SK-N-SH (cell line): ENCODE measurements around the gene ARHGEF28. TPM values are rescaled to one million over a fixed set of nuclear protein-coding genes. Genes with fewer than 3 reads are reported as not detected.

Source experiments
- CTCF ChIA-PET: fragments of 300-600, 350-600 bp; formaldehyde crosslinking; extraction: SDS; loops from one replicate; lab custom pipeline; 2021; lab: Yijun Ruan, JAX
- POLR2A ChIA-PET: fragments of 350-600 bp; sonication (Branson Sonifier 250); formaldehyde crosslinking; extraction: SDS; loops from one replicate; lab custom pipeline; 2020; ENCODE audit warnings: antibody characterized with exemption, inconsistent platforms; lab: Yijun Ruan, JAX
- DNase-seq: peaks from one replicate; pipeline ENCODE4 v3.0.0; 2012
- H2AFZ ChIP-seq: fragments of 200-600 bp; sonication (generic); 2 replicates; pipeline ENCODE4 v1.8.1; 2016; ENCODE audit warnings: antibody characterized with exemption, mild to moderate bottlenecking, low read depth
- H3F3A ChIP-seq: fragments of 200-600 bp; sonication (generic); replicated peaks from 2 replicates; pipeline ENCODE3; 2016; ENCODE audit warnings: antibody characterized with exemption, mild to moderate bottlenecking; ENCODE audit not compliant: insufficient read depth
- H3K27ac ChIP-seq, 2 experiments: fragments of 200-500 bp in 1 of 2; fragments of 200-600 bp in 1 of 2; sonication (Bioruptor generic) in 1 of 2; sonication (generic), shearing (Covaris generic) in 1 of 2; 2 replicates each; pipeline versions ENCODE4 v1.5.1 to v1.6.1; 2014 to 2016; ENCODE audit warnings: low read depth in 2 of 2, inconsistent platforms in 1 of 2, low read length in 1 of 2, mild to moderate bottlenecking in 1 of 2, mixed read lengths in 1 of 2
- H3K27me3 ChIP-seq: fragments of 200-600 bp; sonication (generic), shearing (Covaris generic); 2 replicates; pipeline ENCODE4 v1.6.1; 2016; ENCODE audit warnings: mixed run types; ENCODE audit not compliant: insufficient read depth
- H3K36me3 ChIP-seq, 2 experiments: fragments of 200-500 bp in 1 of 2; fragments of 200-600 bp in 1 of 2; sonication (Bioruptor generic) in 1 of 2; sonication (generic) in 1 of 2; replicated peaks in 1 of 2; 2 replicates each; pipeline versions ENCODE3 to v1.5.1; 2014 to 2016; ENCODE audit warnings: low read length in 1 of 2, mild to moderate bottlenecking in 1 of 2; ENCODE audit not compliant: insufficient read depth in 2 of 2, control insufficient read depth in 1 of 2
- H3K4me1 ChIP-seq, 2 experiments: fragments of 200-500 bp in 1 of 2; fragments of 200-600 bp in 1 of 2; sonication (Bioruptor generic) in 1 of 2; sonication (generic), shearing (Covaris generic) in 1 of 2; 2 replicates each; pipeline versions ENCODE4 v1.5.1 to v1.6.1; 2014 to 2016; ENCODE audit warnings: low read depth in 1 of 2, low read length in 1 of 2, mixed run types in 1 of 2; ENCODE audit not compliant: insufficient read depth in 2 of 2, control insufficient read depth in 1 of 2
- H3K4me2 ChIP-seq: fragments of 200-600 bp; sonication (generic), shearing (Covaris generic); 2 replicates; pipeline ENCODE4 v1.6.1; 2017; ENCODE audit warnings: mixed run types
- H3K4me3 ChIP-seq, 2 experiments: fragments of 200-500 bp in 1 of 2; fragments of 200-600 bp in 1 of 2; sonication (Bioruptor generic) in 1 of 2; sonication (generic), shearing (Covaris generic) in 1 of 2; 2 replicates each; pipeline versions ENCODE4 v1.5.1 to v1.8.1; 2014 to 2016; ENCODE audit warnings: low read depth in 2 of 2, inconsistent platforms in 1 of 2, low read length in 1 of 2, mild to moderate bottlenecking in 1 of 2, mixed read lengths in 1 of 2, moderate library complexity in 1 of 2
- H3K79me2 ChIP-seq: fragments of 200-600 bp; sonication (generic); 2 replicates; pipeline ENCODE4 v1.8.1; 2017; ENCODE audit warnings: mild to moderate bottlenecking; ENCODE audit not compliant: insufficient read depth
- H3K9ac ChIP-seq: fragments of 200-600 bp; sonication (generic); 2 replicates; pipeline ENCODE4 v1.6.1; 2017; ENCODE audit warnings: mixed run types
- H3K9me2 ChIP-seq: fragments of 200-600 bp; sonication (generic); 2 replicates; pipeline ENCODE4 v1.6.1; 2017; ENCODE audit warnings: mixed run types
- H3K9me3 ChIP-seq: fragments of 200-600 bp; sonication (generic); 2 replicates; pipeline ENCODE4 v1.6.1; 2017; ENCODE audit warnings: mixed run types, mild to moderate bottlenecking, moderate library complexity
- H4K20me1 ChIP-seq: fragments of 200-600 bp; sonication (generic); 2 replicates; pipeline ENCODE4 v1.6.1; 2017; ENCODE audit warnings: mild to moderate bottlenecking, mixed run types; ENCODE audit not compliant: insufficient read depth
- CHD2 ChIP-seq: fragments of 150-350 bp; IDR thresholded peaks from 2 replicates; pipeline ENCODE4 v1.6.1; 2018; ENCODE audit warnings: low read length; ENCODE audit not compliant: partially characterized antibody
- CTCF ChIP-seq: fragments of 200-600 bp; sonication (generic); IDR thresholded peaks from 2 replicates; pipeline ENCODE4 v1.6.1; 2017; ENCODE audit warnings: antibody characterized with exemption, mild to moderate bottlenecking, moderate library complexity
- ELF1 ChIP-seq: IDR thresholded peaks from 2 replicates; pipeline ENCODE4 v1.4.0; 2012
- EP300 ChIP-seq, 2 experiments: IDR thresholded peaks; 2 replicates each; pipeline versions ENCODE4 v1.4.0 to v1.6.1; 2012; ENCODE audit warnings: borderline replicate concordance in 1 of 2, low read depth in 1 of 2, low read length in 1 of 2
- EZH2phosphoT487 ChIP-seq: fragments of 200-600 bp; sonication (generic); IDR thresholded peaks from 2 replicates; pipeline ENCODE4 v1.6.1; 2017; ENCODE audit warnings: low read depth, mixed run types, mild to moderate bottlenecking, antibody characterized with exemption, moderate library complexity, borderline replicate concordance
- FOSL2 ChIP-seq: IDR thresholded peaks from 2 replicates; pipeline ENCODE4 v1.4.0; 2012; ENCODE audit warnings: low read depth, mild to moderate bottlenecking, moderate library complexity, borderline replicate concordance
- FOXJ3 ChIP-seq: sonication (generic); formaldehyde crosslinking; IDR thresholded peaks from 2 replicates; pipeline ENCODE4 v1.5.1; 2020; ENCODE audit warnings: mild to moderate bottlenecking, missing genetic modification reagents
- GATA2 ChIP-seq: sonication (generic); formaldehyde crosslinking; IDR thresholded peaks from 2 replicates; pipeline ENCODE4 v1.5.0; 2020; ENCODE audit warnings: mild to moderate bottlenecking, missing genetic modification reagents
- JUND ChIP-seq: IDR thresholded peaks from 2 replicates; pipeline ENCODE4 v1.4.0; 2012
- MAX ChIP-seq: IDR thresholded peaks from 2 replicates; pipeline ENCODE4 v1.4.0; 2012; ENCODE audit warnings: low read depth
- MEF2A ChIP-seq: IDR thresholded peaks from 2 replicates; pipeline ENCODE4 v1.4.0; 2012; ENCODE audit warnings: low read depth, borderline replicate concordance
- NFIC ChIP-seq: IDR thresholded peaks from 2 replicates; pipeline ENCODE4 v1.4.0; 2012; ENCODE audit warnings: borderline replicate concordance
- NRF1 ChIP-seq: IDR thresholded peaks from 2 replicates; pipeline ENCODE4 v1.6.1; 2012; ENCODE audit warnings: low read depth, mild to moderate bottlenecking, low read length
- REST ChIP-seq: IDR thresholded peaks from 2 replicates; pipeline ENCODE4 v1.6.1; 2012; ENCODE audit warnings: mild to moderate bottlenecking, low read depth, low read length, moderate library complexity
- SIN3A ChIP-seq: IDR thresholded peaks from 2 replicates; pipeline ENCODE4 v1.6.1; 2012; ENCODE audit warnings: low read depth, mild to moderate bottlenecking, low read length, moderate library complexity, borderline replicate concordance
- TAF1 ChIP-seq: IDR thresholded peaks from 2 replicates; pipeline ENCODE4 v1.6.1; 2012; ENCODE audit warnings: low read depth, mild to moderate bottlenecking, low read length, moderate library complexity, borderline replicate concordance
- TCF12 ChIP-seq: IDR thresholded peaks from 2 replicates; pipeline ENCODE4 v1.4.0; 2012
- USF2 ChIP-seq: fragments of 150-350 bp; IDR thresholded peaks from 2 replicates; pipeline ENCODE4 v1.6.1; 2017; ENCODE audit warnings: antibody characterized with exemption, low read length, low read depth, borderline replicate concordance
- YY1 ChIP-seq: IDR thresholded peaks from 2 replicates; pipeline ENCODE4 v1.4.0; 2012; ENCODE audit warnings: low read depth, mild to moderate bottlenecking
- ZBTB33 ChIP-seq: IDR thresholded peaks from 2 replicates; pipeline ENCODE4 v1.4.0; 2012; ENCODE audit warnings: low read depth, borderline replicate concordance
- WGBS: methylation state at CpG from one replicate; pipeline ENCODE4 v1.1.6; 2017; ENCODE audit warnings: low lambda C conversion rate; 5-methylcytosine and 5-hydroxymethylcytosine counted together
- polyA plus RNA-seq, 3 experiments: library from polyadenylated mRNA; depleted of rRNA; stranded (reverse); fragments of >200 nt; gene quantifications; 2 replicates each; pipeline ENCODE4 v1.2.3, GENCODE V29; 2012

The ARHGEF28 gene
- polyA plus RNA-seq, 1 of the 3 experiments (the other 2 are of a cell fraction): 4.2 TPM

GRCh38 chr5:73781107-73781768, 155.2 kb downstream of the ARHGEF28 start:
- peaks cover 0 to 7% of the 10 kb centered on the region in 2 experiments for H3K36me3 ChIP-seq
- H2AFZ ChIP-seq: no peak overlapping the region
- H3K4me1 ChIP-seq: no peaks in the 10 kb centered on the region
- H3K27me3 ChIP-seq: no peaks in the 10 kb centered on the region
- H4K20me1 ChIP-seq: no peaks in the 10 kb centered on the region
- H3F3A ChIP-seq: no peaks in the 10 kb centered on the region
- CTCF ChIA-PET: interaction anchor here (2.2 to 4.1 kb wide), 3 partner anchors 10 to 190 kb away, joined by 4 to 21 read pairs (median 21); no protein-coding TSS in a partner anchor
- no peaks in the 10 kb centered on the region for H3K9me3 ChIP-seq
- H3K79me2 ChIP-seq: no peaks in the 10 kb centered on the region
- no peaks in the 10 kb centered on the region for H3K9me2 ChIP-seq
- TF ChIP-seq FOSL2: no peak
- no peak for TF ChIP-seq CTCF
- no peak for TF ChIP-seq TCF12
- TF ChIP-seq SIN3A: no peak
- no peak for TF ChIP-seq FOXJ3 (CRISPR knock-in tag)
- no peak for TF ChIP-seq YY1
- no peak for TF ChIP-seq GATA2
- TF ChIP-seq NFIC: no peak
- TF ChIP-seq MAX: no peak
- no peak for TF ChIP-seq ELF1
- no peak for TF ChIP-seq NRF1
- TF ChIP-seq ZBTB33: no peak
- no peak for TF ChIP-seq EP300 (IDR thresholded peaks at IDR 0.05; ENCODE audit: borderline replicate concordance in 1 of 2, low read depth in 1 of 2, low read length in 1 of 2)
- no peak for TF ChIP-seq MEF2A
- TF ChIP-seq JUND: no peak
- TF ChIP-seq TAF1: no peak
- no peak for TF ChIP-seq REST
- TF ChIP-seq USF2: no peak
- no peak for TF ChIP-seq EZH2phosphoT487
- TF ChIP-seq CHD2: no peak
- TF ChIP-seq, all 33 proteins: peak for 0
- POLR2A ChIA-PET: no interaction called here
- 83% methylated on average over 6 of the region's 6 CpGs for WGBS
- no peak overlapping the region for H3K4me3 ChIP-seq
- no peak overlapping the region for H3K9ac ChIP-seq
- H3K4me2 ChIP-seq: no peak overlapping the region
- H3K27ac ChIP-seq: no peak overlapping the region
- no peak for DNase-seq
